Measurements from ENCODE around the gene EFHC1.

Gene EFHC1

GRCh38 chr6:52526634-52527033 lies 106.5 kb downstream of the EFHC1 start:
- Histone ChIP-seq H3K9ac (ENCODE audit: low read depth, low read length, poor library complexity) (no peak overlapping the region), H3K14ac (ENCODE audit: low read length) (no peak overlapping the region), H3K4me1 (ENCODE audit: control insufficient read depth in 2 of 2, insufficient read depth in 1 of 2, low read depth in 1 of 2, low read length in 2 of 2) (peaks cover 0 to 1% of the 10 kb centered on the region in 2 donors), H3K4ac (ENCODE audit: low read length) (no peak overlapping the region), H2AK5ac (ENCODE audit: low read depth, low read length) (no peak overlapping the region), H4K8ac (ENCODE audit: low read depth, low read length) (no peak overlapping the region), H3K4me2 (ENCODE audit: insufficient read depth, low read length, poor library complexity, severe bottlenecking) (no peak overlapping the region), H3K4me3 (ENCODE audit: low read length in 2 of 2) (no peak overlapping the region), H2AFZ (ENCODE audit: low read length) (no peak overlapping the region), H4K91ac (ENCODE audit: low read depth, low read length, poor library complexity) (no peak overlapping the region), H2BK120ac (ENCODE audit: low read depth, low read length) (no peak overlapping the region), H2BK15ac (ENCODE audit: low read length) (no peak overlapping the region), H3K9me3 (replicated peaks in 1 of 2; ENCODE audit: control insufficient read depth in 2 of 2, insufficient read depth in 1 of 2, low read depth in 1 of 2, low read length in 2 of 2) (no peaks in the 10 kb centered on the region), H3K36me3 (replicated peaks in 1 of 2; ENCODE audit: control insufficient read depth in 2 of 2, insufficient read depth in 2 of 2, low read length in 2 of 2) (peaks cover 2 to 6% of the 10 kb centered on the region in 2 donors), H3K18ac (ENCODE audit: low read length) (no peak overlapping the region), H3K27me3 (ENCODE audit: control insufficient read depth in 3 of 3, insufficient read depth in 3 of 3, low read depth in 1 of 3, low read length in 3 of 3) (no peaks in the 10 kb centered on the region), H2BK12ac (ENCODE audit: low read length) (no peak overlapping the region), H3K23ac (ENCODE audit: low read depth, low read length, poor library complexity) (no peak overlapping the region), H3K27ac (replicated peaks; ENCODE audit: low read length) (no peak overlapping the region), H2BK5ac (ENCODE audit: low read length) (no peak overlapping the region), H3K79me1 (ENCODE audit: low read depth, low read length) (no peaks in the 10 kb centered on the region)
- DNase-seq (ENCODE audit: low spot score) = no peak
- WGBS, 2 donors (ENCODE audit: extremely low coverage in 2 of 2, insufficient read length in 2 of 2, insufficient replicate concordance in 1 of 2) = no CpG with 5 or more reads among the region's 4 CpGs

DNA sequence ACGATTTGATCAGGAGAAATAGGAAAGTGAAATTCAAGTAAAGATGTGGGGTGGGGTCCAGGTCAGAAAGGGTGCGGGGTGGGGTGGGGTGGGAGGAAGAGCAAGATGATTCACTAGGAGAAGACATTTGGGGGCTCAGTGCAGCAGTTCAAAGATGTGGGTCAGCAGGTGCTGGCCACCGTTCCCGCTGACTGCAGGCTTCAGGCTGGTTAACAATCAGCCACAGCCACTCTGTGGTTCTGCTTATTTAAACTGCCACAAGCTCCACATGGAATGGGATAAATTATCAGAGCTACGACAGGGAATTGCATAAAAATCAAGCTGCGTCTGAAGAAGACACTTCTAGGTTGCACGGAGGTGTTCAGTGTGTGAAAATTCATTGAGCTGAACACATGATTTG lies 107.3 kb downstream of the EFHC1 start:
- Histone ChIP-seq H3K4me3 (ENCODE audit: low read length in 2 of 2) (no peak overlapping the region), H3K27ac (replicated peaks; ENCODE audit: low read length) (no peak overlapping the region), H2BK5ac (ENCODE audit: low read length) (no peak overlapping the region), H2AFZ (ENCODE audit: low read length) (no peak overlapping the region), H2BK120ac (ENCODE audit: low read depth, low read length) (no peak overlapping the region), H3K27me3 (ENCODE audit: control insufficient read depth in 3 of 3, insufficient read depth in 3 of 3, low read depth in 1 of 3, low read length in 3 of 3) (no peaks in the 10 kb centered on the region), H2BK15ac (ENCODE audit: low read length) (no peak overlapping the region), H2AK5ac (ENCODE audit: low read depth, low read length) (no peak overlapping the region), H4K91ac (ENCODE audit: low read depth, low read length, poor library complexity) (no peak overlapping the region), H4K8ac (ENCODE audit: low read depth, low read length) (no peak overlapping the region), H3K36me3 (replicated peaks in 1 of 2; ENCODE audit: control insufficient read depth in 2 of 2, insufficient read depth in 2 of 2, low read length in 2 of 2) (peaks cover 2 to 6% of the 10 kb centered on the region in 2 donors), H2BK12ac (ENCODE audit: low read length) (no peak overlapping the region), H3K4me1 (ENCODE audit: control insufficient read depth in 2 of 2, insufficient read depth in 1 of 2, low read depth in 1 of 2, low read length in 2 of 2) (peaks cover 0 to 1% of the 10 kb centered on the region in 2 donors), H3K9ac (ENCODE audit: low read depth, low read length, poor library complexity) (no peak overlapping the region), H3K18ac (ENCODE audit: low read length) (no peak overlapping the region), H3K79me1 (ENCODE audit: low read depth, low read length) (no peaks in the 10 kb centered on the region), H3K9me3 (replicated peaks in 1 of 2; ENCODE audit: control insufficient read depth in 2 of 2, insufficient read depth in 1 of 2, low read depth in 1 of 2, low read length in 2 of 2) (no peaks in the 10 kb centered on the region), H3K23ac (ENCODE audit: low read depth, low read length, poor library complexity) (no peak overlapping the region), H3K14ac (ENCODE audit: low read length) (no peak overlapping the region), H3K4ac (ENCODE audit: low read length) (no peak overlapping the region), H3K4me2 (ENCODE audit: insufficient read depth, low read length, poor library complexity, severe bottlenecking) (no peak overlapping the region)
- WGBS, 2 donors (ENCODE audit: extremely low coverage in 2 of 2, insufficient read length in 2 of 2, insufficient replicate concordance in 1 of 2) = no CpG with 5 or more reads among the region's 7 CpGs
- DNase-seq (ENCODE audit: low spot score) = no peak

GRCh38 chr6:52529311-52529710 lies 109.2 kb downstream of the EFHC1 start:
- H3K4me2 ChIP-seq (ENCODE audit: insufficient read depth, low read length, poor library complexity, severe bottlenecking) = no peak overlapping the region
- H3K4me1 ChIP-seq (ENCODE audit: control insufficient read depth in 2 of 2, insufficient read depth in 1 of 2, low read depth in 1 of 2, low read length in 2 of 2) = peaks cover 0 to 1% of the 10 kb centered on the region in 2 donors
- no peak overlapping the region for H4K91ac ChIP-seq (ENCODE audit: low read depth, low read length, poor library complexity)
- H2BK120ac ChIP-seq (ENCODE audit: low read depth, low read length) = no peak overlapping the region
- peaks cover 6 to 8% of the 10 kb centered on the region in 2 donors for H3K36me3 ChIP-seq (replicated peaks in 1 of 2; ENCODE audit: control insufficient read depth in 2 of 2, insufficient read depth in 2 of 2, low read length in 2 of 2)
- no peaks in the 10 kb centered on the region for H3K27me3 ChIP-seq (ENCODE audit: control insufficient read depth in 3 of 3, insufficient read depth in 3 of 3, low read depth in 1 of 3, low read length in 3 of 3)
- no peak overlapping the region for H2BK12ac ChIP-seq (ENCODE audit: low read length)
- H3K4ac ChIP-seq (ENCODE audit: low read length) = no peak overlapping the region
- H3K4me3 ChIP-seq (ENCODE audit: low read length in 2 of 2) = no peak overlapping the region
- H2BK15ac ChIP-seq (ENCODE audit: low read length) = no peak overlapping the region
- H3K23ac ChIP-seq (ENCODE audit: low read depth, low read length, poor library complexity) = no peak overlapping the region
- no peak overlapping the region for H3K14ac ChIP-seq (ENCODE audit: low read length)
- no peaks in the 10 kb centered on the region for H3K79me1 ChIP-seq (ENCODE audit: low read depth, low read length)
- no peak overlapping the region for H3K9ac ChIP-seq (ENCODE audit: low read depth, low read length, poor library complexity)
- H3K9me3 ChIP-seq (replicated peaks in 1 of 2; ENCODE audit: control insufficient read depth in 2 of 2, insufficient read depth in 1 of 2, low read depth in 1 of 2, low read length in 2 of 2) = no peaks in the 10 kb centered on the region
- no peak overlapping the region for H2AFZ ChIP-seq (ENCODE audit: low read length)
- no peak for DNase-seq (ENCODE audit: low spot score)
- no peak overlapping the region for H2BK5ac ChIP-seq (ENCODE audit: low read length)
- WGBS, 2 donors (ENCODE audit: extremely low coverage in 2 of 2, insufficient read length in 2 of 2, insufficient replicate concordance in 1 of 2) = no CpG with 5 or more reads among the region's 8 CpGs
- no peak overlapping the region for H3K27ac ChIP-seq (replicated peaks; ENCODE audit: low read length)
- H2AK5ac ChIP-seq (ENCODE audit: low read depth, low read length) = no peak overlapping the region
- H3K18ac ChIP-seq (ENCODE audit: low read length) = no peak overlapping the region
- H4K8ac ChIP-seq (ENCODE audit: low read depth, low read length) = no peak overlapping the region

DNA sequence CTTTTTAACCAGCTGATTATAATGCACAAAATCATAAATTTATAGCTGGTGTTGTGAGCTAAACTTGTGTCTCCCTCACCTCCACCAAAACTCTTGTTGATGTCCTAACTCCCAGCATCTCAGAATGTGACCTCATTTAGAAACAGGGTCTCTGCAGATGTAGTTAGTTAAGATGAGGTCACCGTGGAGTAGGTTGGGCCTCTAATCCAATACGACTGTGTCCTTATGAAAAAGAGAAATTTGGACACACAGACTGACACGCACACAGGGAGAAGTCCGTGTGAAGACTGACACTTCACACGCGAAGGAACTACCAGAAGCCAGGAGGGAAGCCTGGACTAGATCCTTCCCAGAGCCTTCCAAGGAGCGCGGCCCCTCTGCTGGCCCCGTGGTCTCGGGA lies 110.2 kb downstream of the EFHC1 start:
- no CpG with 5 or more reads among the region's 10 CpGs for WGBS, 2 donors (ENCODE audit: extremely low coverage in 2 of 2, insufficient read length in 2 of 2, insufficient replicate concordance in 1 of 2)

More for the DNA sequence above, 110.2 kb downstream of the EFHC1 start:
- H3K4ac ChIP-seq (ENCODE audit: low read length) = peak overlapping the region; percentile 41
- H3K4me2 ChIP-seq (ENCODE audit: insufficient read depth, low read length, poor library complexity, severe bottlenecking) = no peak overlapping the region
- no peaks in the 10 kb centered on the region for H3K9me3 ChIP-seq (replicated peaks in 1 of 2; ENCODE audit: control insufficient read depth in 2 of 2, insufficient read depth in 1 of 2, low read depth in 1 of 2, low read length in 2 of 2)
- DNase-seq (ENCODE audit: low spot score) = no peak
- H2AFZ ChIP-seq (ENCODE audit: low read length) = no peak overlapping the region
- H3K23ac ChIP-seq (ENCODE audit: low read depth, low read length, poor library complexity) = no peak overlapping the region
- H3K4me3 ChIP-seq (ENCODE audit: low read length in 2 of 2) = no peak overlapping the region
- H2BK120ac ChIP-seq (ENCODE audit: low read depth, low read length) = no peak overlapping the region
- H2BK12ac ChIP-seq (ENCODE audit: low read length) = no peak overlapping the region
- no peak overlapping the region for H3K14ac ChIP-seq (ENCODE audit: low read length)
- H4K91ac ChIP-seq (ENCODE audit: low read depth, low read length, poor library complexity) = no peak overlapping the region
- no peaks in the 10 kb centered on the region for H3K79me1 ChIP-seq (ENCODE audit: low read depth, low read length)
- H2BK15ac ChIP-seq (ENCODE audit: low read length) = no peak overlapping the region
- no peak overlapping the region for H3K9ac ChIP-seq (ENCODE audit: low read depth, low read length, poor library complexity)
- no peaks in the 10 kb centered on the region for H3K4me1 ChIP-seq (ENCODE audit: control insufficient read depth in 2 of 2, insufficient read depth in 1 of 2, low read depth in 1 of 2, low read length in 2 of 2)
- no peak overlapping the region for H3K27ac ChIP-seq (replicated peaks; ENCODE audit: low read length)
- H2BK5ac ChIP-seq (ENCODE audit: low read length) = no peak overlapping the region
- H2AK5ac ChIP-seq (ENCODE audit: low read depth, low read length) = no peak overlapping the region
- H3K27me3 ChIP-seq (ENCODE audit: control insufficient read depth in 3 of 3, insufficient read depth in 3 of 3, low read depth in 1 of 3, low read length in 3 of 3) = no peaks in the 10 kb centered on the region
- peaks cover 12 to 17% of the 10 kb centered on the region in 2 donors for H3K36me3 ChIP-seq (replicated peaks in 1 of 2; ENCODE audit: control insufficient read depth in 2 of 2, insufficient read depth in 2 of 2, low read length in 2 of 2)
- no peak overlapping the region for H3K18ac ChIP-seq (ENCODE audit: low read length)
- H4K8ac ChIP-seq (ENCODE audit: low read depth, low read length) = peak overlapping the region; percentile 56
